Gastroesophageal sphincter (tissue), 3 donors: ENCODE measurements around the gene SLC1A6.

Experiments
- CTCF ChIP-seq, 4 experiments: fragments of 200-600 bp in 2 of 4; fragments of 450-650 bp in 2 of 4; sonication (generic) in 1 of 4; IDR thresholded peaks; one replicate each; pipeline ENCODE4 v1.5.1; 2017 to 2019; ENCODE audit warnings: antibody characterized with exemption in 4 of 4, mild to moderate bottlenecking in 2 of 4, moderate library complexity in 2 of 4
- POLR2A ChIP-seq, 2 donors: fragments of 450-650 bp; IDR thresholded peaks; one replicate each; pipeline ENCODE4 v1.6.1; 2017; ENCODE audit warnings: antibody characterized with exemption in 2 of 2, mild to moderate bottlenecking in 2 of 2, moderate library complexity in 1 of 2
- POLR2AphosphoS5 ChIP-seq: sonication (generic); formaldehyde crosslinking; IDR thresholded peaks from one replicate; pipeline ENCODE4 v1.6.1; 2017; ENCODE audit warnings: antibody characterized with exemption

DNA sequence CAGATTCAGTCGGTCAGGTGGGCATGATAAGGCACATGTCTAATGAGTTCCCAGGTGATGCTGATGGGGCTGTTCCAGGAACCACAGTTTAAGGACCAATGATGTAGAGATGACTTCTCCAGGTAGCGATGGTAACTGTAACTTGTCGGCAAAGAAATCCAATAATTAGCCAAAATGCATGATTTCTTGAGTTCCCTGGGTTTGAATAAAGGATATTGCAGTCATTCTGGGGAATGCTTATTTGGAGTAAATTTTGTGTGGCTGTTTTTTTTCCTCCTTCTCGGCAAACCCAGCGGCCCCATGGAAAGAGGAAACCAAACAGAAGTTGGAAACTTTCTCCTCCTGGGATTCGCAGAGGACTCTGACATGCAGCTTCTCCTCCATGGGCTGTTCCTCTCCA is 38.5 kb downstream of the SLC1A6 start, which contains the start of gene OR7C2:
- no peak for TF ChIP-seq CTCF (IDR thresholded peaks at IDR 0.05)
- no peak for TF ChIP-seq POLR2AphosphoS5
- no peak for TF ChIP-seq POLR2A (IDR thresholded peaks at IDR 0.05)
